Measurements from ENCODE around the gene FRMPD2. TPM values are rescaled to one million over a fixed set of nuclear protein-coding genes. Genes with fewer than 3 reads are reported as not detected.
A peak's percentile ranks its signal among the peaks of the same experiment; 100 is the strongest.
"Not testable (repeated sequence)": the region's sequence is repeated elsewhere in the genome, so short reads cannot be mapped to it uniquely, and the experiment has no call there.

Gene FRMPD2
- total RNA-seq, 1 experiment from 2014 or later: not detected

DNA sequence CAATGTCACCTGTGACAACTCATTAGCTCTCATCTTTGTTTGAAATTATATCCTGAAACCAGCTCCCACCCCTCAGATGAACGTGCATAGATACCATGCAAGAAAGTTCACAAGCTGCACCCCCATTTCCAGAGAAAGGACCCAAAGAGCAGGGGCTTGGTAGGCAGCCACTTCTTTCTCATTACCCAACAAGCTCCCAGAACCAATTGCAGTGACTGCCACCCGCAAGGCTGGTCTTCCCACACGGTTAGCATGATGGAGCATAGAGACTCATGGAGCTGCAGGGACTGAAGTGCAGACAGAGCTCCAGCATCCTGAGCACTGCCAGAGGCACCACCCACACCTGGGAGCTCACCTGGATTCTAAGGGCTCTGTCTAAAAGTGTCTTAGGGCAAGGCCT is 28.5 kb downstream of the FRMPD2 start:
- peak in 1 of 2 experiments; percentile 21 for DNase-seq
- intact Hi-C loops (cut with micrococcal nuclease; ENCODE audit: unreplicated experiment): no loop called here
- POLR2A ChIA-PET: no interaction called here
- Histone ChIP-seq H3K27me3 (replicated peaks; ENCODE audit: control insufficient read depth, insufficient read depth, low read length) (no peaks in the 10 kb centered on the region), H3K4me3 (ENCODE audit: low read depth, low read length) (no peak overlapping the region), H3K9me3 (no peaks in the 10 kb centered on the region), H3K4me1 (no peaks in the 10 kb centered on the region), H3K36me3 (ENCODE audit: control insufficient read depth, insufficient read depth, low read length) (no peaks in the 10 kb centered on the region)
- TF ChIP-seq CTCF (IDR thresholded peaks at IDR 0.05; ENCODE audit: insufficient read depth in 1 of 2, low read depth in 1 of 2, low read length in 1 of 2, severe bottlenecking in 1 of 2, unreplicated experiment in 1 of 2): no peak
- Mint-ChIP-seq H3K9me3 (ENCODE audit: unreplicated experiment) (no peaks in the 10 kb centered on the region), H3K4me1 (ENCODE audit: low read depth, unreplicated experiment) (no peaks in the 10 kb centered on the region), H3K27me3 (ENCODE audit: insufficient read depth, unreplicated experiment) (peaks cover 20% of the 10 kb centered on the region), H3K4me3 (ENCODE audit: unreplicated experiment) (no peak overlapping the region), H3K27ac (ENCODE audit: unreplicated experiment) (no peak overlapping the region), H3K36me3 (ENCODE audit: insufficient read depth, unreplicated experiment) (no peaks in the 10 kb centered on the region)
- CTCF ChIA-PET: no interaction called here
- BruUV-seq (replicated peaks): no TSS peak

GRCh38 chr10:48243921-48244320 is 30.6 kb downstream of the FRMPD2 start:
- POLR2A ChIA-PET; BruUV-seq (replicated peaks); H3K4me1 ChIP-seq; H3K4me3 Mint-ChIP-seq (ENCODE audit: unreplicated experiment); H3K36me3 Mint-ChIP-seq (ENCODE audit: insufficient read depth, unreplicated experiment); H3K9me3 ChIP-seq; H3K4me3 ChIP-seq (ENCODE audit: low read depth, low read length); H3K27ac Mint-ChIP-seq (ENCODE audit: unreplicated experiment); H3K9me3 Mint-ChIP-seq (ENCODE audit: unreplicated experiment); intact Hi-C loops (cut with micrococcal nuclease; ENCODE audit: unreplicated experiment); H3K36me3 ChIP-seq (ENCODE audit: control insufficient read depth, insufficient read depth, low read length); DNase-seq; CTCF ChIA-PET; H3K27me3 ChIP-seq (replicated peaks; ENCODE audit: control insufficient read depth, insufficient read depth, low read length); H3K4me1 Mint-ChIP-seq (ENCODE audit: low read depth, unreplicated experiment): not testable (repeated sequence)
- peaks cover 24% of the 10 kb centered on the region for H3K27me3 Mint-ChIP-seq (ENCODE audit: insufficient read depth, unreplicated experiment)

DNA sequence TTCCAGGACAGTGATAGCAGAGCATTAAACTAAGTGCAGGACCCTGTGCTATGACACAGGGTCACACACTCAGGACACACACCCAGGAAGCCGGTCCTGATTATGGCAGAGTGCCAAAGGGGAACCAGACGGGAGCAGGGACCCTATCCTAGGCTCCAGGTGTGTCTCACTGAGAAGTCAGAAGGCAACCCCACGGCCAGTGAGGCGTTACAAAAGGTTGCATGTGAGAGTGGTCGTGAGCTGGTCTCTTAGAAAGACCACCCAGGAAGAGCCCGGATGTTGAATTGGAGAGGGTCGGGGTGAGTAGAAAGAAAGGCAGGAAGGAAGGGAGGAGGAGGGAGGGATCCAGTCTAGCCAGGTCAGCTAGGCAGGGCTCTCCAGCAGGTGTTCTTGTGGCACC is 31.0 kb downstream of the FRMPD2 start:
- no peak overlapping the region for H3K27ac Mint-ChIP-seq (ENCODE audit: unreplicated experiment)
- POLR2A ChIA-PET: no interaction called here
- peaks cover 27% of the 10 kb centered on the region for H3K27me3 Mint-ChIP-seq (ENCODE audit: insufficient read depth, unreplicated experiment)

More for the DNA sequence above, 31.0 kb downstream of the FRMPD2 start:
- Histone ChIP-seq H3K27me3 (replicated peaks; ENCODE audit: control insufficient read depth, insufficient read depth, low read length) (no peaks in the 10 kb centered on the region), H3K4me3 (ENCODE audit: low read depth, low read length) (no peak overlapping the region), H3K4me1 (no peaks in the 10 kb centered on the region), H3K36me3 (ENCODE audit: control insufficient read depth, insufficient read depth, low read length) (no peaks in the 10 kb centered on the region), H3K9me3 (no peaks in the 10 kb centered on the region)
- DNase-seq: peak in 1 of 2 experiments; percentile 29
- BruUV-seq (replicated peaks): no TSS peak
- intact Hi-C loops (cut with micrococcal nuclease; ENCODE audit: unreplicated experiment): no loop called here
- no peaks in the 10 kb centered on the region for H3K9me3 Mint-ChIP-seq (ENCODE audit: unreplicated experiment)
- H3K36me3 Mint-ChIP-seq (ENCODE audit: insufficient read depth, unreplicated experiment): no peaks in the 10 kb centered on the region
- no peak overlapping the region for H3K4me3 Mint-ChIP-seq (ENCODE audit: unreplicated experiment)
- no peaks in the 10 kb centered on the region for H3K4me1 Mint-ChIP-seq (ENCODE audit: low read depth, unreplicated experiment)
- CTCF ChIA-PET: no interaction called here
- TF ChIP-seq CTCF (IDR thresholded peaks at IDR 0.05; ENCODE audit: insufficient read depth in 1 of 2, low read depth in 1 of 2, low read length in 1 of 2, severe bottlenecking in 1 of 2, unreplicated experiment in 1 of 2): no peak

All from Caco-2 (cell line).